T-helper 17 cell (primary cell): ENCODE results near the gene TBC1D3B. TPM values are rescaled to one million over a fixed set of nuclear protein-coding genes. Genes with fewer than 3 reads are reported as not detected.

ENCODE experiments used
- ATAC-seq: fragments of 150-1000 bp; cut with Tn5 transposase; 2 replicates; pipeline ENCODE4 v1.10.0; 2021; ENCODE audit warnings: mild to moderate bottlenecking, moderate library complexity
- DNase-seq, 3 donors: peaks; one replicate each; pipeline versions ENCODE4 v3.0.0 to v3.0.0-alpha.2; 2020 to 2021
- H3K9me3 ChIP-seq: one replicate; pipeline ENCODE4 v1.7.0; 2013; ENCODE audit warnings: low read length, mild to moderate bottlenecking; ENCODE audit not compliant: control insufficient read depth, poor library complexity, severe bottlenecking
- H3K27ac Mint-ChIP-seq: one replicate; pipeline ENCODE4 v1.8.0; 2022; ENCODE audit warnings: mild to moderate bottlenecking, moderate library complexity, mixed read lengths
- H3K27me3 Mint-ChIP-seq: one replicate; pipeline ENCODE4 v1.8.0; 2022; ENCODE audit warnings: mixed read lengths
- H3K36me3 Mint-ChIP-seq: one replicate; pipeline ENCODE4 v1.8.0; 2022; ENCODE audit warnings: low read depth, mixed read lengths
- H3K4me1 Mint-ChIP-seq: one replicate; pipeline ENCODE4 v1.8.0; 2022; ENCODE audit warnings: mild to moderate bottlenecking, mixed read lengths
- H3K4me3 Mint-ChIP-seq: one replicate; pipeline ENCODE4 v1.8.0; 2022; ENCODE audit warnings: mild to moderate bottlenecking, moderate library complexity, mixed read lengths
- total RNA-seq, 4 donors: library from RNA in 2 of 4; stranded (reverse) in 2 of 4; gene quantifications; one replicate each; pipeline ENCODE4 v1.2.3 and lab custom pipeline; 2022 to 2026

Gene TBC1D3B
- total RNA-seq, 2 donors from 2014 or later: 3.5 to 3.6 TPM

GRCh38 chr17:36142806-36143205 is 33.6 kb downstream of the TBC1D3B start:
- Mint-ChIP-seq H3K27me3 (peaks cover 19% of the 10 kb centered on the region), H3K27ac (no peak overlapping the region), H3K36me3 (no peaks in the 10 kb centered on the region), H3K4me1 (peaks cover 7% of the 10 kb centered on the region), H3K4me3 (no peak overlapping the region)
- DNase-seq (no peak), ATAC-seq (no peak)
- no peaks in the 10 kb centered on the region for H3K9me3 ChIP-seq

- Mint-ChIP-seq H3K27me3 (peaks cover 17% of the 10 kb centered on the region), H3K4me1 (peaks cover 7% of the 10 kb centered on the region), H3K27ac (no peak overlapping the region), H3K36me3 (peaks cover under 1% of the 10 kb centered on the region), H3K4me3 (no peak overlapping the region)
- ATAC-seq (no peak), DNase-seq (no peak)
- no peaks in the 10 kb centered on the region for H3K9me3 ChIP-seq
Observed at GRCh38 chr17:36142235-36142634, 34.2 kb downstream of the TBC1D3B start.

- Mint-ChIP-seq H3K27me3 (peaks cover 67% of the 10 kb centered on the region), H3K4me1 (peaks cover 3% of the 10 kb centered on the region), H3K27ac (no peak overlapping the region), H3K36me3 (peaks cover 5% of the 10 kb centered on the region), H3K4me3 (no peak overlapping the region)
- DNase-seq (no peak), ATAC-seq (no peak)
- H3K9me3 ChIP-seq: no peaks in the 10 kb centered on the region
Observed at GRCh38 chr17:36136439-36136838, 40.0 kb downstream of the TBC1D3B start.

- no peak overlapping the region for H3K27ac Mint-ChIP-seq
- no peaks in the 10 kb centered on the region for H3K9me3 ChIP-seq
- H3K4me3 Mint-ChIP-seq: no peak overlapping the region
- H3K27me3 Mint-ChIP-seq: peaks cover 66% of the 10 kb centered on the region
- peaks cover under 1% of the 10 kb centered on the region for H3K4me1 Mint-ChIP-seq
- DNase-seq: no peak
- ATAC-seq: no peak
- peaks cover 5% of the 10 kb centered on the region for H3K36me3 Mint-ChIP-seq
Observed at GRCh38 chr17:36136036-36136435, 40.4 kb downstream of the TBC1D3B start.

GRCh38 chr17:36135465-36135864 is 41.0 kb downstream of the TBC1D3B start:
- H3K27me3 Mint-ChIP-seq: peaks cover 65% of the 10 kb centered on the region
- peaks cover 5% of the 10 kb centered on the region for H3K36me3 Mint-ChIP-seq
- H3K4me3 Mint-ChIP-seq: no peak overlapping the region
- H3K27ac Mint-ChIP-seq: no peak overlapping the region
- DNase-seq (no peak), ATAC-seq (no peak)
- H3K4me1 Mint-ChIP-seq: no peaks in the 10 kb centered on the region
- H3K9me3 ChIP-seq: no peaks in the 10 kb centered on the region

- H3K36me3 Mint-ChIP-seq: peaks cover 5% of the 10 kb centered on the region
- H3K9me3 ChIP-seq: no peaks in the 10 kb centered on the region
- DNase-seq (no peak), ATAC-seq (no peak)
- H3K4me3 Mint-ChIP-seq: no peak overlapping the region
- no peak overlapping the region for H3K27ac Mint-ChIP-seq
- H3K4me1 Mint-ChIP-seq: no peaks in the 10 kb centered on the region
- peaks cover 82% of the 10 kb centered on the region for H3K27me3 Mint-ChIP-seq
Observed at GRCh38 chr17:36133602-36134236, 42.7 kb downstream of the TBC1D3B start.

- H3K4me1 Mint-ChIP-seq: no peaks in the 10 kb centered on the region
- ATAC-seq: peak; percentile 40
Observed at GRCh38 chr17:36132421-36132831, 44.0 kb downstream of the TBC1D3B start.

GRCh38 chr17:36131931-36132330 is 44.5 kb downstream of the TBC1D3B start:
- ATAC-seq: no peak
- no peaks in the 10 kb centered on the region for H3K4me1 Mint-ChIP-seq
- no peaks in the 10 kb centered on the region for H3K9me3 ChIP-seq
- DNase-seq: no peak
- H3K27me3 Mint-ChIP-seq: peaks cover 88% of the 10 kb centered on the region
- no peak overlapping the region for H3K4me3 Mint-ChIP-seq
- H3K36me3 Mint-ChIP-seq: peaks cover 2% of the 10 kb centered on the region
- no peak overlapping the region for H3K27ac Mint-ChIP-seq

More at GRCh38 chr17:36132421-36132831, 44.0 kb downstream of the TBC1D3B start:
- no peak for DNase-seq
- H3K36me3 Mint-ChIP-seq: peaks cover 5% of the 10 kb centered on the region
- H3K27ac Mint-ChIP-seq: no peak overlapping the region
- H3K4me3 Mint-ChIP-seq: no peak overlapping the region
- H3K27me3 Mint-ChIP-seq: peaks cover 91% of the 10 kb centered on the region
- no peaks in the 10 kb centered on the region for H3K9me3 ChIP-seq

- Mint-ChIP-seq H3K4me3 (no peak overlapping the region), H3K27ac (no peak overlapping the region)
Observed at GRCh38 chr17:36131421-36131820, 45.0 kb downstream of the TBC1D3B start.

GRCh38 chr17:36130346-36130745 is 46.1 kb downstream of the TBC1D3B start:
- Mint-ChIP-seq H3K4me1 (no peaks in the 10 kb centered on the region), H3K27me3 (peaks cover 72% of the 10 kb centered on the region), H3K36me3 (no peaks in the 10 kb centered on the region), H3K27ac (no peak overlapping the region), H3K4me3 (no peak overlapping the region)
- H3K9me3 ChIP-seq: no peaks in the 10 kb centered on the region
- ATAC-seq (no peak), DNase-seq (no peak)

More at GRCh38 chr17:36131421-36131820, 45.0 kb downstream of the TBC1D3B start:
- no peaks in the 10 kb centered on the region for H3K4me1 Mint-ChIP-seq
- ATAC-seq (no peak), DNase-seq (no peak)
- H3K9me3 ChIP-seq: no peaks in the 10 kb centered on the region
- H3K27me3 Mint-ChIP-seq: peaks cover 83% of the 10 kb centered on the region
- H3K36me3 Mint-ChIP-seq: peaks cover 2% of the 10 kb centered on the region

- Mint-ChIP-seq H3K4me3 (no peak overlapping the region), H3K4me1 (no peaks in the 10 kb centered on the region), H3K36me3 (no peaks in the 10 kb centered on the region), H3K27ac (no peak overlapping the region), H3K27me3 (peaks cover 67% of the 10 kb centered on the region)
- no peak for ATAC-seq
- no peak for DNase-seq
- no peaks in the 10 kb centered on the region for H3K9me3 ChIP-seq
Observed at GRCh38 chr17:36129616-36130015, 46.8 kb downstream of the TBC1D3B start.

- Mint-ChIP-seq H3K27me3 (peaks cover 57% of the 10 kb centered on the region), H3K4me1 (no peaks in the 10 kb centered on the region), H3K27ac (no peak overlapping the region), H3K4me3 (no peak overlapping the region), H3K36me3 (no peaks in the 10 kb centered on the region)
- no peak for ATAC-seq
- DNase-seq: no peak
- H3K9me3 ChIP-seq: no peaks in the 10 kb centered on the region
Observed at GRCh38 chr17:36128411-36128978, 47.9 kb downstream of the TBC1D3B start.

- ATAC-seq: no peak
- no peaks in the 10 kb centered on the region for H3K9me3 ChIP-seq
- peak overlapping the region; percentile 53 for H3K27ac Mint-ChIP-seq
- no peaks in the 10 kb centered on the region for H3K4me1 Mint-ChIP-seq
- H3K4me3 Mint-ChIP-seq: no peak overlapping the region
- no peaks in the 10 kb centered on the region for H3K36me3 Mint-ChIP-seq
- no peak for DNase-seq
- H3K27me3 Mint-ChIP-seq: peaks cover 55% of the 10 kb centered on the region
Observed at GRCh38 chr17:36127911-36128310, 48.5 kb downstream of the TBC1D3B start.
